Astrocyte of the cerebellum (primary cell): ENCODE data around the gene BATF3.

Experiments
- DNase-seq: peaks from one replicate; pipeline ENCODE4 v3.0.0-alpha.2; 2011; ENCODE audit warnings: low read depth
- H3K4me3 ChIP-seq: 2 replicates; pipeline ENCODE4 v1.5.1; 2011; ENCODE audit warnings: mild to moderate bottlenecking, low read depth, low read length, moderate library complexity
- CTCF ChIP-seq: IDR thresholded peaks from 2 replicates; pipeline ENCODE4 v1.5.1; 2012; ENCODE audit warnings: low read length, low read depth, moderate library complexity, mild to moderate bottlenecking; ENCODE audit errors: missing control alignments
- in situ Hi-C: cut with HindIII; loops from 2 replicates; pipeline ENCODE4 v1.10.0; 2017; ENCODE audit warnings: low sequenced_read_pairs

Gene BATF3

GRCh38 chr1:212684076-212684475 is 15.6 kb downstream of the BATF3 start:
- no peak overlapping the region for H3K4me3 ChIP-seq
- DNase-seq: no peak
- no peak for TF ChIP-seq CTCF
- in situ Hi-C loops: no loop called here

GRCh38 chr1:212683357-212683722 is 16.3 kb downstream of the BATF3 start:
- in situ Hi-C loops: no loop called here
- DNase-seq: no peak
- no peak overlapping the region for H3K4me3 ChIP-seq

GRCh38 chr1:212680680-212681389 is 18.8 kb downstream of the BATF3 start:
- DNase-seq: no peak
- TF ChIP-seq CTCF: no peak
- in situ Hi-C loops: no loop called here
- no peak overlapping the region for H3K4me3 ChIP-seq

More at GRCh38 chr1:212683357-212683722, 16.3 kb downstream of the BATF3 start:
- no peak for TF ChIP-seq CTCF

- H3K4me3 ChIP-seq: no peak overlapping the region
- DNase-seq: no peak
- no peak for TF ChIP-seq CTCF
- in situ Hi-C loops: loop anchor here (5.0 kb wide), 1 partner anchor 84 kb away; no protein-coding TSS in a partner anchor
These were observed 20.9 kb downstream of the BATF3 start for GRCh38 chr1:212678456-212679410.

- no peak overlapping the region for H3K4me3 ChIP-seq
- no peak for DNase-seq
- no peak for TF ChIP-seq CTCF
- in situ Hi-C loops: loop anchor here (5.0 kb wide), 1 partner anchor 85 kb away; no protein-coding TSS in a partner anchor
These were observed 22.1 kb downstream of the BATF3 start for GRCh38 chr1:212677573-212677972.

- in situ Hi-C loops: loop anchor here (5.0 kb wide), 1 partner anchor 85 kb away; no protein-coding TSS in a partner anchor
- no peak overlapping the region for H3K4me3 ChIP-seq
- DNase-seq: no peak
These were observed 22.5 kb downstream of the BATF3 start for GRCh38 chr1:212677136-212677535.

More at GRCh38 chr1:212677136-212677535, 22.5 kb downstream of the BATF3 start:
- no peak for TF ChIP-seq CTCF
